HepG2 (cell line): Measurements from ENCODE around the gene AK4. TPM values are rescaled to one million over a fixed set of nuclear protein-coding genes. Genes with fewer than 3 reads are reported as not detected.

Experiments
- ATAC-seq: fragments of 200-7000 bp; cut with Tn5 transposase; 3 replicates; pipeline ENCODE4 v1.9.1; 2020; ENCODE audit warnings: mild to moderate bottlenecking, moderate library complexity
- BruUV-seq: library from RNA; stranded (reverse); fragments of 400-500 nt; replicated peaks from 2 replicates; lab custom pipeline; 2021; lab: Mats Ljungman, UMichigan
- CTCF ChIA-PET: fragments of 300-600 bp; formaldehyde crosslinking; extraction: SDS; loops from one replicate; lab custom pipeline; 2021; ENCODE audit warnings: low total read pairs, inconsistent platforms, low intra/inter-chr PET ratio; lab: Yijun Ruan, JAX
- POLR2A ChIA-PET: fragments of 350-600 bp; sonication (Branson Sonifier 250); formaldehyde crosslinking; loops from one replicate; lab custom pipeline; 2020; ENCODE audit warnings: antibody characterized with exemption, inconsistent platforms; lab: Yijun Ruan, JAX
- DNase-seq: peaks from one replicate; pipeline ENCODE4 v3.0.0-alpha.2; 2015; ENCODE audit warnings: low spot score
- FAIRE-seq: peaks from 3 replicates; lab custom pipeline; 2011; peaks lifted over from hg19 to GRCh38; lab: Jason Lieb, UNC
- H2AFZ ChIP-seq: one replicate; pipeline ENCODE4 v1.6.1; 2011; ENCODE audit warnings: low read length, inconsistent platforms
- H3K27ac ChIP-seq: fragments of 300-600 bp; 3 replicates; pipeline ENCODE4 v1.8.0; 2011; ENCODE audit warnings: mixed run types, mild to moderate bottlenecking, mixed read lengths, low read length, inconsistent platforms; ENCODE audit not compliant: insufficient read depth; ENCODE audit errors: extremely low read length
- H3K27me3 ChIP-seq, 2 experiments: fragments of 200-600 bp in 1 of 2; 2 replicates in 1 of 2; 3 replicates in 1 of 2; pipeline versions ENCODE4 v1.6.0 to v1.8.0; 2011; ENCODE audit warnings: low read length in 2 of 2, mild to moderate bottlenecking in 2 of 2, moderate library complexity in 2 of 2, inconsistent platforms in 1 of 2; ENCODE audit not compliant: insufficient read depth in 2 of 2, control insufficient read depth in 1 of 2
- H3K36me3 ChIP-seq, 2 experiments: fragments of 200-600 bp in 1 of 2; replicated peaks in 1 of 2; 2 replicates in 1 of 2; 3 replicates in 1 of 2; pipeline versions ENCODE4 v1.5.1 to v1.8.0; 2011; ENCODE audit warnings: low read length in 2 of 2, inconsistent platforms in 1 of 2; ENCODE audit not compliant: insufficient read depth in 2 of 2, control insufficient read depth in 1 of 2
- H3K4me1 ChIP-seq: 2 replicates; pipeline ENCODE4 v1.5.1; 2012; ENCODE audit warnings: low read length, inconsistent platforms; ENCODE audit not compliant: insufficient read depth
- H3K4me2 ChIP-seq: 2 replicates; pipeline ENCODE4 v1.6.0; 2011; ENCODE audit warnings: low read depth, low read length, inconsistent platforms
- H3K4me3 ChIP-seq, 3 experiments: fragments of 200-600 bp in 1 of 3; sonication (generic), shearing (Covaris generic) in 1 of 3; replicated peaks in 1 of 3; 2 replicates each; pipeline ENCODE4 v1.5.1; 2011 to 2016; ENCODE audit warnings: low read length in 3 of 3, inconsistent platforms in 2 of 3, low read depth in 2 of 3, mild to moderate bottlenecking in 2 of 3, control low read depth in 1 of 3, mixed read lengths in 1 of 3; ENCODE audit not compliant: insufficient read depth in 1 of 3
- H3K79me2 ChIP-seq: one replicate; pipeline ENCODE4 v1.6.1; 2011; ENCODE audit warnings: low read length, inconsistent platforms; ENCODE audit not compliant: insufficient read depth
- H3K9ac ChIP-seq: 2 replicates; pipeline ENCODE4 v1.6.0; 2011; ENCODE audit warnings: mild to moderate bottlenecking, low read depth, low read length, inconsistent platforms; ENCODE audit not compliant: insufficient read depth
- H3K9me3 ChIP-seq: 2 replicates; pipeline ENCODE4 v1.5.1; 2012; ENCODE audit warnings: mild to moderate bottlenecking, low read length
- H4K20me1 ChIP-seq: 2 replicates; pipeline ENCODE4 v1.6.0; 2011; ENCODE audit warnings: inconsistent platforms, mild to moderate bottlenecking, low read length, moderate library complexity; ENCODE audit not compliant: insufficient read depth
- DNMT1 ChIP-seq: sonication (generic); formaldehyde crosslinking; IDR thresholded peaks from 2 replicates; pipeline ENCODE4 v1.5.1; 2020; ENCODE audit warnings: mild to moderate bottlenecking, missing genetic modification reagents
- FOSL2 ChIP-seq: sonication (generic); formaldehyde crosslinking; IDR thresholded peaks from 2 replicates; pipeline ENCODE4 v1.4.0; 2020; ENCODE audit warnings: missing genetic modification reagents
- KDM1A ChIP-seq: IDR thresholded peaks from 2 replicates; pipeline ENCODE4 v1.6.1; 2016; ENCODE audit warnings: missing compliant biosample characterization
- THRA ChIP-seq: sonication (generic); formaldehyde crosslinking; IDR thresholded peaks from 2 replicates; pipeline ENCODE4 v1.4.0; 2020; ENCODE audit warnings: missing genetic modification reagents, borderline replicate concordance
- YEATS4 ChIP-seq: sonication (generic); formaldehyde crosslinking; IDR thresholded peaks from 2 replicates; pipeline ENCODE4 v1.4.0; 2020; ENCODE audit warnings: missing genetic modification reagents, borderline replicate concordance
- ZBTB38 ChIP-seq: sonication (generic); formaldehyde crosslinking; IDR thresholded peaks from 2 replicates; pipeline ENCODE4 v1.5.1; 2020; ENCODE audit warnings: mild to moderate bottlenecking, missing genetic modification reagents
- ZKSCAN5 ChIP-seq: sonication (generic); formaldehyde crosslinking; IDR thresholded peaks from 2 replicates; pipeline ENCODE4 v1.5.1; 2020; ENCODE audit warnings: mild to moderate bottlenecking, missing genetic modification reagents
- ZNF101 ChIP-seq: sonication (generic); formaldehyde crosslinking; IDR thresholded peaks from 2 replicates; pipeline ENCODE4 v1.4.0; 2020; ENCODE audit warnings: mild to moderate bottlenecking, low read depth, missing genetic modification reagents, borderline replicate concordance
- ZNF333 ChIP-seq: sonication (generic); formaldehyde crosslinking; IDR thresholded peaks from 2 replicates; pipeline ENCODE4 v1.4.0; 2020; ENCODE audit warnings: mild to moderate bottlenecking, missing genetic modification reagents, borderline replicate concordance
- ZNF362 ChIP-seq: sonication (generic); formaldehyde crosslinking; IDR thresholded peaks from 2 replicates; pipeline ENCODE4 v1.4.0; 2020; ENCODE audit warnings: missing genetic modification reagents, mild to moderate bottlenecking, borderline replicate concordance
- WGBS: methylation state at CpG from one replicate; pipeline ENCODE4 v1.1.6; 2017; ENCODE audit warnings: low lambda C conversion rate; 5-methylcytosine and 5-hydroxymethylcytosine counted together
- in situ Hi-C: cut with HindIII; loops from 2 replicates; pipeline ENCODE4 v1.10.0; 2017; ENCODE audit warnings: low pct_unique_long_range_greater_than_20kb; ENCODE audit not compliant: extremely low pct_ligation_motif_present
- intact Hi-C: fragments of 100-400 bp; cut with micrococcal nuclease; formaldehyde crosslinking; loops from one replicate; pipeline ENCODE4 v1.10.0; 2022; ENCODE audit not compliant: unreplicated experiment
- polyA plus RNA-seq, 8 experiments: library from polyadenylated mRNA; depleted of rRNA in 3 of 8; stranded (reverse) in 7 of 8; unstranded in 1 of 8; fragments of >200 nt; fragmentation: Illumina TruSeq in 4 of 8; extraction: Trizol in 4 of 8; gene quantifications; 2 replicates each; pipeline versions ENCODE4 v1.2.1 to v1.2.3, GENCODE V29; 2011 to 2016; ENCODE audit warnings: low read depth in 4 of 8, missing spikeins in 1 of 8, mixed read lengths in 1 of 8; ENCODE audit not compliant: insufficient read depth in 1 of 8
- total RNA-seq, 5 experiments: library from RNA; depleted of rRNA; stranded (reverse); fragments of >200 nt; fragmentation: Illumina TruSeq; extraction: Trizol; gene quantifications; 2 replicates each; pipeline ENCODE4 v1.2.3, GENCODE V29; 2016; ENCODE audit warnings: low read depth in 1 of 5
- TF ChIP-seq, protein P1 (sequence below): sonication (generic); formaldehyde crosslinking; IDR thresholded peaks from 2 replicates; pipeline ENCODE4 v1.5.0; 2020; ENCODE audit warnings: mild to moderate bottlenecking, missing genetic modification reagents

Gene AK4
- total and polyA plus RNA-seq, 2 of the 13 experiments (the other 11 are each of a cell fraction or from before 2014, with no cell fraction given) = 110 to 160 TPM

GRCh38 chr1:65259816-65260215 is 111.8 kb downstream of the AK4 start (continued):
- no peak for TF ChIP-seq THRA (CRISPR knock-in tag)
- no peak for TF ChIP-seq DNMT1 (CRISPR knock-in tag)
- TF ChIP-seq YEATS4 (CRISPR knock-in tag) = no peak
- no peak for TF ChIP-seq ZNF333 (CRISPR knock-in tag)
- TF ChIP-seq, all 625 proteins: peak for 0

GRCh38 chr1:65260851-65261473 is 113.0 kb downstream of the AK4 start:
- in situ Hi-C loops (no loop called here), intact Hi-C loops (no loop called here)
- TF ChIP-seq FOSL2 (CRISPR knock-in tag) (peak; percentile 65), ZNF362 (CRISPR knock-in tag) (no peak), ZBTB38 (no peak), ZNF101 (no peak), ZKSCAN5 (CRISPR knock-in tag) (no peak), KDM1A (CRISPR knock-in tag) (no peak)
- TF ChIP-seq, protein P1, sequence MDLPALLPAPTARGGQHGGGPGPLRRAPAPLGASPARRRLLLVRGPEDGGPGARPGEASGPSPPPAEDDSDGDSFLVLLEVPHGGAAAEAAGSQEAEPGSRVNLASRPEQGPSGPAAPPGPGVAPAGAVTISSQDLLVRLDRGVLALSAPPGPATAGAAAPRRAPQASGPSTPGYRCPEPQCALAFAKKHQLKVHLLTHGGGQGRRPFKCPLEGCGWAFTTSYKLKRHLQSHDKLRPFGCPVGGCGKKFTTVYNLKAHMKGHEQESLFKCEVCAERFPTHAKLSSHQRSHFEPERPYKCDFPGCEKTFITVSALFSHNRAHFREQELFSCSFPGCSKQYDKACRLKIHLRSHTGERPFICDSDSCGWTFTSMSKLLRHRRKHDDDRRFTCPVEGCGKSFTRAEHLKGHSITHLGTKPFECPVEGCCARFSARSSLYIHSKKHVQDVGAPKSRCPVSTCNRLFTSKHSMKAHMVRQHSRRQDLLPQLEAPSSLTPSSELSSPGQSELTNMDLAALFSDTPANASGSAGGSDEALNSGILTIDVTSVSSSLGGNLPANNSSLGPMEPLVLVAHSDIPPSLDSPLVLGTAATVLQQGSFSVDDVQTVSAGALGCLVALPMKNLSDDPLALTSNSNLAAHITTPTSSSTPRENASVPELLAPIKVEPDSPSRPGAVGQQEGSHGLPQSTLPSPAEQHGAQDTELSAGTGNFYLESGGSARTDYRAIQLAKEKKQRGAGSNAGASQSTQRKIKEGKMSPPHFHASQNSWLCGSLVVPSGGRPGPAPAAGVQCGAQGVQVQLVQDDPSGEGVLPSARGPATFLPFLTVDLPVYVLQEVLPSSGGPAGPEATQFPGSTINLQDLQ (CRISPR knock-in tag) = no peak
- Histone ChIP-seq H3K4me2 (no peak overlapping the region), H3K79me2 (no peaks in the 10 kb centered on the region), H3K4me3 (no peak overlapping the region), H3K36me3 (no peaks in the 10 kb centered on the region), H2AFZ (no peak overlapping the region), H3K9ac (no peak overlapping the region), H4K20me1 (no peaks in the 10 kb centered on the region), H3K4me1 (peaks cover 12% of the 10 kb centered on the region), H3K9me3 (no peaks in the 10 kb centered on the region), H3K27ac (no peak overlapping the region), H3K27me3 (no peaks in the 10 kb centered on the region)
- FAIRE-seq (no peak), DNase-seq (no peak), ATAC-seq (no peak)
- CTCF ChIA-PET = no interaction called here
- 75% methylated on average over 4 of the region's 4 CpGs for WGBS
- no TSS peak for BruUV-seq
- POLR2A ChIA-PET = interaction anchor here (0.9 kb wide), 1 partner anchor 159 kb away, joined by 3 read pairs; the partner anchor contains the start of genes LEPR and LEPROT
